T-helper 22 cell (primary cell): ENCODE results near the gene PKNOX1.
A peak's percentile ranks its signal among the peaks of the same experiment; 100 is the strongest.
"Not testable (repeated sequence)": the region's sequence is repeated elsewhere in the genome, so short reads cannot be mapped to it uniquely, and the experiment has no call there.

Experiments
- DNase-seq: peaks from one replicate; pipeline ENCODE4 v3.0.0-alpha.2; 2020; ENCODE audit warnings: low read depth

The PKNOX1 gene

DNA sequence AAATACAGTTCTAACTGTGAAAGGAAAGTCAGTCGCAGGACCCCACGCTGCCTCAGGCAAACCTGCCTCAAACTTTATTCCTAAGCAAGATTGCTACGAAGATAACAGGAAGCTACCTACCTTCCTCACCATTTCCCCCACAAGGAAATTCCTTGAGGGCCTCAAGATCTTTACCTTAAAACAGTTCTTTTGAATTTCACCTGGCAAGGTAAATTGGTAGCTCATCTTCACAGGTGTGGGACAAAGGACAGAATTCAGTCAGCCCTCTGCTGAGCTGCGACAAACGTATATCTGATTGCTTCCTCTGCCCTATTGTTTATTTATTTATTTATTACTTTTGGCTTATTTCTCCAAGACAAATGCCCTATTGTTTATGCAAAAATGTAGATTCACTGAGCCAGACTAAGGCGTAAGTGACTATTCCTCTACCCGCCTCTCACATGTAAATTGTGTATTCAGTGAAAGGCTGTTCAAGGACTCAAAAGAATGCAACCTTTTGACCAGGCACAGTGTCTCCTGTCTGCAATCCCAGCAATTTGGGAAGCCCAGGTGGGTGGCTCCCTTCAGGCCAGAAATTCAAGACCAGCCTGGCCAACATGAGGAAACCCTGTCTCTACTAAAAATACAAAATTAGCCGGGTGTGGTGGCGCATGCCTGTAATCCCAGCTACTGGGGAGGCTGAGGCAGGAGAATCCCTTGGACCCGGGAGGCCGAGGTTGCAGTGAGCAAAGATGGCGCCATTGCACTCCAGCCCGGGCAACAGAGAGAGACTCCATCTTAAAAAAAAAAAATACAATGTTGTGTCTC, 17.3 kb upstream of the PKNOX1 start:
- no peak for DNase-seq

GRCh38 chr21:42958122-42958521, 16.2 kb upstream of the PKNOX1 start:
- DNase-seq = not testable (repeated sequence)

- no peak for DNase-seq
Measured at GRCh38 chr21:42959728-42960127, 14.6 kb upstream of the PKNOX1 start.

DNA sequence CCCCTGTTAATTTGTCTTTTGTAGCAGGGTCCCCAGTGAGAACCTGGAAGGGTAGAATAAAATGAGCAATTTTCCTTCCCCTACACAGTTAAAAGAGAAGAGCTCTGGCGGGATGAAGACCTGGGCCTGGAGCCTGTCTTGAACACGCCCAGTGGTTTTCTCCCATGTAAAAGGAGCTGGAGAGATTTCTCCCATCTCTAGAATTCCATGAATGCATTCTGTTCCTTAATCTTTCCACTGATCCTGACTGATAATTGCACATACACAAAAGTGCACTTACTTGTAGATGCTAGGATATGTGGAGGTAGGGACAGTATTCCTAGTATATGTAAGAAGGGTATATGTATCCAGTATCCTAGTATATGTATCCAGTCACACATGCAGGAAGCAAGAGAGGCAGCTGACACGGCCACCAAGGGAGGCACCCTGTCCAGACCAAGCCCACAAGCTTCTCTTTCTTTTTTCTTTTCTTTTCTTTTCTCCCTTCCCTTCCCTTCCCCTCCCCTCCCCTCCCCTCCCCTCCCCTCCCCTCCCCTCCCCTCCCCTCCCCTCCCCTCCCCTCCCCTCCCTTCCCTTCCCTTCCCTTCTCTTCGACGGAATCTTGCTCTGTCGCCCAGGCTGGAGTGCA, 11.9 kb upstream of the PKNOX1 start:
- DNase-seq = no peak

GRCh38 chr21:42964086-42964485, 10.3 kb upstream of the PKNOX1 start:
- DNase-seq = no peak

DNA sequence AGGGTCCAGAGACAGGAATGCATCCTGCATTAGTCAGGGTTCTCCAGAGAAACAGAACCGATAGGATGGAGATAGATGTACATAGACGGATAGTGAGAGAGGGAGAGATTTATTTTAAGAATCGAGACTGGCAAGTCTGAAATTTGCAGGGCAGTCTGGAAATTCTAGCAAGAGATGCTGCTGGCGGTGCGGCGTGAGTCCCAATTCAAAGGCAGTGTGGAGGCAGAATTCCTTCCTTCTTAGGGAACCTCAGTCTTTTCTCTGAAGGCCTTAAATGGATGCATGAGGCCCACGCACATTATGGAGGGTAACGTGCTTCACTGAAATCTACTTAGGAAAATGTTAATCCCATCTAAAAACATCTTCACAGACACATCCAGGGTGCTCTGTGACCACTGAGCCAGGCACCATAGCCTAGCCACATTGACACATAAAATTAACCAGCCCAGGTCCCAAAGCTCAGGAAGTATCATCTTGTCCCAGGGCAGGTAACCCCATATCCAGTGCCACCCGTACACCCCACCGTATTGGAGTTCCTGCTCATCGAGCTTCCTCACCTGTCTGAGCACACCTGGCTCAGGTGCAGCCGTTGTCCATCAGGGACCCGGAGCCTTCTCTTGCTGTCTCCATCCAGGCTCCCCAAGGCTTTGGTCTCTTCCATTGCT, 9.7 kb upstream of the PKNOX1 start:
- no peak for DNase-seq

DNA sequence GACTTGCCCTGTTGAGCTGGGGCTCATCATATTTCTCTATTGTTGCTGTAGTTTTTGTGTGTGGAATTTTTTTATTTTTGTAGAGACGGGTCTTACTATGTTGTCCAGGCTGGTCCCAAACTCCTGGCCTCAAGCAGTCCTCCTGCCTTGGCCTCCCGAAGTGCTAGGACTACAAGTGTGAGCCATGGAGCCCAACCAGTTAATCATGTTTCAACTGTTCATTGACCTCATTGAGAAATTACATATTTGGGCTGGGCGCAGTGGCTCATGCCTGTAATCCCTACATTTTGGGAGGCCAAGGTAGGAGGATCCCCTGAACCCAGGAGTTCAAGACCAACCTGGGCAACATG, 9.2 kb upstream of the PKNOX1 start:
- no peak for DNase-seq

DNA sequence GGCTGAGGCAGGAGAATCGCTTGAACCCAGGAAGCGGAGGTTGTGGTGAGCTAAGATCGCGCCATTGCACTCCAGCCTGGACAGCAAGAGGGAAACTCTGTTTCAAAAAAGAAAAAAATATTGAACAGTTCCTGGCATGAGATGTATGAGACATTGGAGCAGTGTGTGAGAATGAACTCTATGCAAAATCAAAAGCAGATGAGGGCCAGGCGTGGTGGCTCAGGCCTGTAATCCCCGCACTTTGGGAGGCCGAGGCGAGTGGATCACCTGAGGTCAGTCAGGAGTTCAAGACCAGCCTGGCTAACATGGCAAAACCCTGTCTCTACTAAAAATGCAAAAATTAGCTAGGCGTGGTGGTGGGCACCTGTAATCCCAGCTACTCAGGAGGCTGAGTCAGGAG, 6.7 kb upstream of the PKNOX1 start:
- DNase-seq = not testable (repeated sequence)

DNA sequence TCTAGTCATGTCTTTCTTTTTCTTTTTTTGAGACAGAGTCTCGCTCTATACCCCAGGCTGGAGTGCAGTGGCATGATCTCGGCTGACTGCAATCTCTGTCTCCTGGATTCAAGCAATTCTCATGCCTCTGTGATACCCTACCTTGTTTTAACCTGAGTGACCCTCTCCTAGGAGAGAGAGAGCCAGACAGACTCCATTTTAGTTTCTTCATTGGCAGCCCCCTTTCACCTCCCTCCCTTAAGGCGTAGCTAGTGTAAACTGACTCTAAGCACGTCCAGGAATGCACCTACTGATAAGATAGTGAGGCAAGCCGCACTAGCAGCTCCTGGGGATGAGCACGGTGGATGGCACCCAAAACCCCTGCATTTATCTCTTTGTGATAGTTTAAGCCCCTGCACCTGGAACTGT, 5.2 kb upstream of the PKNOX1 start:
- no peak for DNase-seq

GRCh38 chr21:42970946-42971653, 3.3 kb upstream of the PKNOX1 start:
- DNase-seq = no peak

GRCh38 chr21:42971897-42972275, 2.5 kb upstream of the PKNOX1 start:
- no peak for DNase-seq

- DNase-seq = no peak
Measured at GRCh38 chr21:42973309-42973990, 912 bp upstream of the PKNOX1 start.

DNA sequence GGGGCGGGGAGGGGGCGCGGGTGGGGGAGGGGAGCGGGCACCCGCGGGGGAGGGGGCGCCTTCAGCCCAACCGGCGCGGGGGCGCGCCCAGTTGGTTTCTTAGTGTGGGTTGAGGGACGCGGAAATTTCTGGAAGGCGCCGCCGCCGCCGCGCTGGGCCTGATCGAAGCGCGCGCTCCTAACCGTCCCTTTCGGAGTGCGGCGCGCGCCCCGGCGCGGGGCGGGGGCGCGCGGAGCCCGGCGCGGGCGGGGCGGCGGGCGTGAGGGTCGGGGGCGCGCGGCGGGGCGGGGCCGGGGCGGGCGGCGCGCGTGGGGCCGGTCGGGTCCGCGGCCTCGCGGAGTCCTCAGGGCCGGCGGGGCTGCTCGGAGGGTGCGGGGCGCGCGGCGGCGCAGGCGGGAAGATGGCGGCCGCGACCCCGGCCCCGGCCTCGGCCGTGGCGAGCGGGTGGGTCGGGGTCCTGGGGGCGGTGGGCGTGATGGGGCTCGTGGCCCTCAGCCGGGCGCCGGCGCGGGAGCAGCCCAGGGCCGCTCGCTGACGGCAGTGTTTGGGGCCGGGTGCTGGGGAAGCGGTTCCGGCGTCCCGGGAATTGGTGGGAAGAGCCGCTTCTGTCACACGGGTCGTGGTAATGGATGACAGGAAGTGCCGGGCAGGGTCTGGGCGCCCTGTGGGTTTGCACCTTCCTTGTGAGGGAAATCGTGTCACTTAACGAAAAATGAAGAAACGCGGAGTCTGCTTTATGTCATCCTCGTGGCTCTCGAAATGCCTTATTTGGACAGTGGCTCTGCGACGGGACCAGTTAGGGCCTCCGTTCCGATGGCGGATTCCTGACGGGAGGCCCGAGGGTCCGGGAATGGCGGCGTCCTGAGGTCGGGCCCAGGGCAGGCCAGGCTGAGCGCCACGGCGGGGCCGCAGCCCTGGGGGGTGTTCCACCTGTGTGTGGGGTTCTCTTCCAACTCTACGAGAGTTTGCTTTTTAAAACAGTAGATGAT, 764 bp downstream of the PKNOX1 start:
- peak; percentile 56 for DNase-seq

DNA sequence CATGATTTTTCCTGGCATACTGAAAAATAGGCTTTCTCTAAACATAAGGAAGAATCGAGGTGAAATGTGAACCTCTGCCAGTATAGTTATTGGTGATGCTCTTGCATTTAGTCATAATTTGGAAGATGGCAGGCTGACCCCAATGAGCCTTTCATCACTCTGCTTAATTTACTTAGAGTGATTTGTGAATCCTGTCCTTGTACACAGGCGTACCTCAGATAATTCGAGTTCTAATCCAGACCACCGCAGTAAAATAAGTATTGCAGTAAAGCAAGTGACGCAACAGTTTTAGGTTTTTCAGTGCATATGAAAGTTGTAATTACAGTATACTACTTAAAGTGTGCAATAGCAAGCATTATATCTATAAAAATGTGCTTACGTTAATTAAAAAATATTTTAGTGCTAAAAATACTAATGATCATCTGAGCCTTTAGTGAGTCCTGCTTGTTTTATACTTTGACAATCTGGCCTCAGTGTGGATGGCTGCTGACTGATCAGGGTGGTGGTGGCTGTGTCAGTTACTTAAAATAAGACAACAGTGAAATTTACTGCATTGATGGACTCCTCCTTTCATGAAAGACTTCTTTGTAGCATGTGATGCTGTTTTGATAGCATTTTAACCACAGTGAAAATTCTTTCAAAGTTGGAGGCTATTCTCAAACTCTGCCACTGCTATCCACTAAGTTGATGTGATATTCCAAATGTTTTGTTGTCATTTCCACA, 1.7 kb downstream of the PKNOX1 start:
- no peak for DNase-seq

- no peak for DNase-seq
Measured at GRCh38 chr21:42980312-42981213, 6.2 kb downstream of the PKNOX1 start.

DNA sequence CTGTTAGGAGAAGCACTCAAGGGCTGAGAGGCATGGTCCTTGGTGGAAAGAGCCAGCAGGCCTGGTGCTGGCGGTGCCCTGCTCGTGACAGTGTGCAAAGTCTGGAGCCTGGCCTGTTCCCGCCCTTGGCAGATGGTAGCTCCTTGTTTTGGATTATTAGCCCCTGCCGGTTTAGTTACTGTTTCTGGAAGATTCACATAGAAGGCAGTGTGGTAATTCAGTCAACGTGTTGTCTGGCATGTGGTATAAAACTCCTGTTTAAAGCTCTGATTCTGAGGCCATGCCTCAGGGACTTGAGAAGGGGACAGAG, 6.8 kb downstream of the PKNOX1 start:
- DNase-seq = no peak

DNA sequence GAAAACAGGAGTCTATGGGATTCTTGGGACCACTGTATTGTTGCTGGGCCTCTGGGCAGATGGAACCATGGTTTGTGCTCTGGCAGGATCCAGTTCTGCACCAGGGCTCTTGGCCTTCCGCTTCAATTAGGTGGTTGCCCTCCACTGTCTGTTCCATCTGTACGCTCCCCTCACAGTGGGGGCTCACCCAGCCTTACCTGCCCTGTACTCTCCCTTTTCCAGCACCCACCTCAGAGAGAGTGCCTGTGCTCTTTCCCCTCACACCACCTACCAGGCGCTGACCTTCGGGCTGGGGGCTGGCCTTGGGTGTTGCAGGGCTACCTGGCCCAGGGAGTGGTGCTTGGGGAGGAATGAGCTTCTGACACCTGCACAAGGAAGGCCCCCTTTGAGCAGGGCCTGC, 7.5 kb downstream of the PKNOX1 start:
- no peak for DNase-seq

DNA sequence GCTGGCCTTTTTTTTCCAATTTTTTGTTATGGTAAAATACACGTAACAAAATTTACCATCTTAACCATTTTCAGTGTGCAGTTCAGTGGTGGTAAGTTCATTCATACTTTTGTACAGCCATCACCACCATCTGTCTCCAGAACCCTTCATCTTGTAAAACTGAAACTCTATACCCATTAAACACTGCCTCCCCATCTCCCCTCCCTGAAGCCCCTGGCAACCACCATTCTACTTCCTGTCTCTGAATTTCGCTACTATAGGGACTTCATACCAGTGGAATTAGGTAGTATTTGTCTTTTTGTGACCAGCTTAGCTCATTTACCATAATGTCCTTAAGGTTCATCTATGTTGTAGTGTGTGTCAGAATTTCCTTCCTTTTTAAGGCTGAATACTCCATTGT, 8.7 kb downstream of the PKNOX1 start:
- no peak for DNase-seq

GRCh38 chr21:42983869-42984268, 9.5 kb downstream of the PKNOX1 start:
- no peak for DNase-seq
